Activated T-cell treated with anti-CD3 and anti-CD28 coated beads, Interleukin-2, amount 50 U/mL, for 72 hours (primary cell): ENCODE results near the gene PAPPA2. TPM values are rescaled to one million over a fixed set of nuclear protein-coding genes. Genes with fewer than 3 reads are reported as not detected.

ENCODE experiments used
- ATAC-seq, 2 donors: fragments of 150-1000 bp; cut with Tn5 transposase; replicated peaks in 1 of 2; 2 replicates each; pipeline ENCODE4 v1.10.0; 2021; ENCODE audit warnings: moderate library complexity in 2 of 2, mild to moderate bottlenecking in 1 of 2
- DNase-seq, 2 donors: peaks; one replicate each; pipeline ENCODE4 v3.0.0; 2021 to 2022; ENCODE audit warnings: mixed read lengths in 1 of 2
- H3K27ac Mint-ChIP-seq: one replicate; pipeline ENCODE4 v1.8.0; 2022; ENCODE audit warnings: mild to moderate bottlenecking, moderate library complexity, mixed read lengths
- H3K27me3 Mint-ChIP-seq: one replicate; pipeline ENCODE4 v1.8.0; 2022; ENCODE audit warnings: low read depth, mixed read lengths
- H3K36me3 Mint-ChIP-seq, 2 donors: one replicate each; pipeline ENCODE4 v1.8.0; 2022; ENCODE audit warnings: mixed read lengths in 2 of 2, mild to moderate bottlenecking in 1 of 2; ENCODE audit not compliant: insufficient read depth in 2 of 2
- H3K4me1 Mint-ChIP-seq: one replicate; pipeline ENCODE4 v1.8.0; 2022; ENCODE audit warnings: low read depth, mixed read lengths
- H3K4me3 Mint-ChIP-seq, 2 donors: one replicate each; pipeline ENCODE4 v1.8.0; 2022; ENCODE audit warnings: mild to moderate bottlenecking in 2 of 2, mixed read lengths in 2 of 2, moderate library complexity in 2 of 2
- H3K9me3 Mint-ChIP-seq, 2 donors: one replicate each; pipeline ENCODE4 v1.8.0; 2022; ENCODE audit warnings: mixed read lengths in 2 of 2
- total RNA-seq, 2 donors: library from RNA; stranded (reverse); gene quantifications; one replicate each; pipeline ENCODE4 v1.2.3, GENCODE V29; 2022

Gene PAPPA2
- total RNA-seq, 2 donors from 2014 or later, result 1.0 to 3.3 TPM

GRCh38 chr1:176893625-176894352 is 430.8 kb downstream of the PAPPA2 start:
- DNase-seq (no peak), ATAC-seq (no peak)
- no peak overlapping the region for H3K4me3 Mint-ChIP-seq
- peaks cover 0 to 2% of the 10 kb centered on the region in 2 donors for H3K9me3 Mint-ChIP-seq
- H3K4me1 Mint-ChIP-seq, result peaks cover 6% of the 10 kb centered on the region
- peaks cover 0 to 1% of the 10 kb centered on the region in 2 donors for H3K36me3 Mint-ChIP-seq
- no peak overlapping the region for H3K27ac Mint-ChIP-seq
- H3K27me3 Mint-ChIP-seq, result peaks cover 7% of the 10 kb centered on the region

GRCh38 chr1:176894450-176894849 is 431.5 kb downstream of the PAPPA2 start:
- peaks cover 0 to 2% of the 10 kb centered on the region in 2 donors for H3K9me3 Mint-ChIP-seq
- H3K36me3 Mint-ChIP-seq, result peaks cover 0 to 1% of the 10 kb centered on the region in 2 donors
- DNase-seq (no peak), ATAC-seq (no peak)
- peaks cover 6% of the 10 kb centered on the region for H3K4me1 Mint-ChIP-seq
- H3K27me3 Mint-ChIP-seq, result peaks cover 7% of the 10 kb centered on the region
- no peak overlapping the region for H3K4me3 Mint-ChIP-seq
- H3K27ac Mint-ChIP-seq, result no peak overlapping the region
